ENCODE measurements around the gene CYP1B1.
"Not testable (repeated sequence)": the region's sequence is repeated elsewhere in the genome, so short reads cannot be mapped to it uniquely, and the experiment has no call there.

CYP1B1 gene

GRCh38 chr2:38095079-38095995 lies 19.4 kb upstream of the CYP1B1 start:
- H3K9me3 Mint-ChIP-seq: no peaks in the 10 kb centered on the region
- H3K27me3 Mint-ChIP-seq: peaks cover 71 to 75% of the 10 kb centered on the region in 2 donors
- ATAC-seq (replicated peaks) (no peak), DNase-seq (no peak)
- no peaks in the 10 kb centered on the region for H3K36me3 Mint-ChIP-seq (ENCODE audit: insufficient read depth)
- H3K4me1 Mint-ChIP-seq (ENCODE audit: low read depth in 2 of 2): peaks cover 5 to 7% of the 10 kb centered on the region in 2 donors
- H3K4me3 Mint-ChIP-seq: no peak overlapping the region
- H3K27ac Mint-ChIP-seq: no peak overlapping the region

- DNase-seq: no peak
- H3K27me3 Mint-ChIP-seq: peaks cover 55 to 63% of the 10 kb centered on the region in 2 donors
- no peak for ATAC-seq (replicated peaks)
Observed at GRCh38 chr2:38093527-38094165, 17.7 kb upstream of the CYP1B1 start.

GRCh38 chr2:38092196-38092902 lies 16.4 kb upstream of the CYP1B1 start:
- Mint-ChIP-seq H3K4me1 (ENCODE audit: low read depth in 2 of 2) (no peaks in the 10 kb centered on the region), H3K4me3 (no peak overlapping the region), H3K36me3 (ENCODE audit: insufficient read depth) (no peaks in the 10 kb centered on the region), H3K27me3 (peaks cover 42 to 50% of the 10 kb centered on the region in 2 donors), H3K27ac (no peak overlapping the region), H3K9me3 (no peaks in the 10 kb centered on the region)
- no peak for ATAC-seq (replicated peaks)
- DNase-seq: no peak

More at GRCh38 chr2:38093527-38094165, 17.7 kb upstream of the CYP1B1 start:
- Mint-ChIP-seq H3K27ac (no peak overlapping the region), H3K36me3 (ENCODE audit: insufficient read depth) (no peaks in the 10 kb centered on the region), H3K4me1 (ENCODE audit: low read depth in 2 of 2) (peaks cover 5 to 7% of the 10 kb centered on the region in 2 donors), H3K9me3 (no peaks in the 10 kb centered on the region), H3K4me3 (no peak overlapping the region)

GRCh38 chr2:38091760-38092159 lies 15.8 kb upstream of the CYP1B1 start:
- H3K27ac Mint-ChIP-seq: no peak overlapping the region
- H3K9me3 Mint-ChIP-seq: no peaks in the 10 kb centered on the region
- H3K27me3 Mint-ChIP-seq: peaks cover 36 to 45% of the 10 kb centered on the region in 2 donors
- ATAC-seq (replicated peaks) (no peak), DNase-seq (no peak)
- no peaks in the 10 kb centered on the region for H3K36me3 Mint-ChIP-seq (ENCODE audit: insufficient read depth)
- no peaks in the 10 kb centered on the region for H3K4me1 Mint-ChIP-seq (ENCODE audit: low read depth in 2 of 2)
- H3K4me3 Mint-ChIP-seq: no peak overlapping the region

- ATAC-seq (replicated peaks): no peak
- DNase-seq: no peak
- Mint-ChIP-seq H3K4me1 (ENCODE audit: low read depth in 2 of 2) (no peaks in the 10 kb centered on the region), H3K36me3 (ENCODE audit: insufficient read depth) (no peaks in the 10 kb centered on the region), H3K27me3 (peaks cover 30 to 41% of the 10 kb centered on the region in 2 donors), H3K9me3 (no peaks in the 10 kb centered on the region), H3K4me3 (no peak overlapping the region), H3K27ac (no peak overlapping the region)
Observed at GRCh38 chr2:38090928-38091327, 15.0 kb upstream of the CYP1B1 start.

- not testable (repeated sequence) for H3K4me1 Mint-ChIP-seq (ENCODE audit: low read depth in 2 of 2); H3K4me3 Mint-ChIP-seq; H3K27ac Mint-ChIP-seq; ATAC-seq (replicated peaks); H3K36me3 Mint-ChIP-seq (ENCODE audit: insufficient read depth); H3K9me3 Mint-ChIP-seq; DNase-seq
- H3K27me3 Mint-ChIP-seq: peaks cover 30 to 41% of the 10 kb centered on the region in 2 donors
Observed at GRCh38 chr2:38090212-38090611, 14.3 kb upstream of the CYP1B1 start.

GRCh38 chr2:38085998-38086698 lies 10.2 kb upstream of the CYP1B1 start:
- H3K36me3 Mint-ChIP-seq (ENCODE audit: insufficient read depth); DNase-seq; H3K9me3 Mint-ChIP-seq; H3K4me3 Mint-ChIP-seq; H3K27ac Mint-ChIP-seq; ATAC-seq (replicated peaks); H3K4me1 Mint-ChIP-seq (ENCODE audit: low read depth in 2 of 2): not testable (repeated sequence)
- H3K27me3 Mint-ChIP-seq: peaks cover 42 to 48% of the 10 kb centered on the region in 2 donors

- not testable (repeated sequence) for H3K9me3 Mint-ChIP-seq; H3K4me1 Mint-ChIP-seq (ENCODE audit: low read depth in 2 of 2); DNase-seq; H3K36me3 Mint-ChIP-seq (ENCODE audit: insufficient read depth); H3K4me3 Mint-ChIP-seq; ATAC-seq (replicated peaks); H3K27ac Mint-ChIP-seq
- H3K27me3 Mint-ChIP-seq: peaks cover 58 to 64% of the 10 kb centered on the region in 2 donors
Observed at GRCh38 chr2:38084556-38084955, 8.6 kb upstream of the CYP1B1 start.

GRCh38 chr2:38082727-38083126 lies 6.8 kb upstream of the CYP1B1 start:
- not testable (repeated sequence) for DNase-seq; H3K4me3 Mint-ChIP-seq; ATAC-seq (replicated peaks); H3K36me3 Mint-ChIP-seq (ENCODE audit: insufficient read depth); H3K9me3 Mint-ChIP-seq; H3K27ac Mint-ChIP-seq; H3K4me1 Mint-ChIP-seq (ENCODE audit: low read depth in 2 of 2)
- H3K27me3 Mint-ChIP-seq: peaks cover 69 to 75% of the 10 kb centered on the region in 2 donors

- H3K4me1 Mint-ChIP-seq (ENCODE audit: low read depth in 2 of 2): peaks cover 0 to 4% of the 10 kb centered on the region in 2 donors
- ATAC-seq (replicated peaks) (no peak), DNase-seq (no peak)
- no peaks in the 10 kb centered on the region for H3K9me3 Mint-ChIP-seq
- H3K4me3 Mint-ChIP-seq: no peak overlapping the region
- peaks cover 71 to 83% of the 10 kb centered on the region in 2 donors for H3K27me3 Mint-ChIP-seq
- H3K27ac Mint-ChIP-seq: no peak overlapping the region
- no peaks in the 10 kb centered on the region for H3K36me3 Mint-ChIP-seq (ENCODE audit: insufficient read depth)
Observed at GRCh38 chr2:38080346-38080745, 4.4 kb upstream of the CYP1B1 start.

GRCh38 chr2:38079116-38080052 lies 3.4 kb upstream of the CYP1B1 start:
- Mint-ChIP-seq H3K4me3 (no peak overlapping the region), H3K27me3 (peaks cover 66 to 81% of the 10 kb centered on the region in 2 donors), H3K36me3 (ENCODE audit: insufficient read depth) (no peaks in the 10 kb centered on the region), H3K4me1 (ENCODE audit: low read depth in 2 of 2) (peaks cover 0 to 4% of the 10 kb centered on the region in 2 donors), H3K9me3 (no peaks in the 10 kb centered on the region), H3K27ac (no peak overlapping the region)
- no peak for ATAC-seq (replicated peaks)
- DNase-seq: no peak

- ATAC-seq (replicated peaks): no peak
- Mint-ChIP-seq H3K4me3 (no peak overlapping the region), H3K4me1 (ENCODE audit: low read depth in 2 of 2) (peaks cover 8% of the 10 kb centered on the region in 2 donors), H3K27me3 (peaks cover 65 to 80% of the 10 kb centered on the region in 2 donors), H3K27ac (no peak overlapping the region), H3K36me3 (ENCODE audit: insufficient read depth) (no peaks in the 10 kb centered on the region), H3K9me3 (no peaks in the 10 kb centered on the region)
- no peak for DNase-seq
Observed at GRCh38 chr2:38077431-38077769, 1.4 kb upstream of the CYP1B1 start.

Data from effector memory CD8-positive, alpha-beta T cell (primary cell).